Measurements from ENCODE around the gene DELE1.

DELE1 gene

GRCh38 chr5:141961466-141961865 lies 37.8 kb downstream of the DELE1 start:
- Histone ChIP-seq H3K4me1 (no peaks in the 10 kb centered on the region; the same call in 1 of the 2 replicates), H3K36me3 (replicated peaks) (no peaks in the 10 kb centered on the region), H3K4me3 (no peak overlapping the region), H3K27me3 (ENCODE audit: low read depth) (no peaks in the 10 kb centered on the region), H3K9me3 (no peaks in the 10 kb centered on the region)
- DNase-seq (ENCODE audit: low spot score in 2 of 2) = no peak
- in situ Hi-C loops (cut with MboI; ENCODE audit: low sequenced_read_pairs) = no loop called here

- DNase-seq (ENCODE audit: low spot score in 2 of 2) = no peak
- no peaks in the 10 kb centered on the region for H3K36me3 ChIP-seq (replicated peaks)
- no peaks in the 10 kb centered on the region for H3K27me3 ChIP-seq (ENCODE audit: low read depth)
- in situ Hi-C loops (cut with MboI; ENCODE audit: low sequenced_read_pairs) = no loop called here
- no peak overlapping the region for H3K4me3 ChIP-seq
- no peaks in the 10 kb centered on the region for H3K9me3 ChIP-seq
- H3K4me1 ChIP-seq = peaks cover 5% of the 10 kb centered on the region
These were observed 40.0 kb downstream of the DELE1 start for GRCh38 chr5:141963701-141964100.

DNA sequence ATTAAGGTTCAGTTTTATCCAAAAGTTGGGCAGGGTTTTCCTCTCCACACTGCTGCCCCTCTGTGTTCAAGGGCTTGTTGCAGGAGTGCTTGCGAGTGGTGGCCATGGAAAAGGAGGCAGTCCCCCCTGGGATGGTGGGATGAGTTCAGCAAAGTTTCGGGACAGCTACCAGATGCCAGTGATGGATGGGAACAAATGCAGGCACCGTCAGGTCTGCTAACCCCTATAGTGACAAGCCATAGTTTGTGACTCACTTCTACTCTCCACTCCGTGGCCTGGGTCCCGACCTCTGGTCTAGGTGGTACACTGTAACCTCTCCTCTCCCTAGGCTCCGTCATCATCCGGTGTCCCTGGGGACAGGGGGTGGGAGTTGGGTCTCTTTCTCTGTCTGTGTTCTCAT lies 41.4 kb downstream of the DELE1 start:
- H3K4me1 ChIP-seq = peaks cover 11% of the 10 kb centered on the region
- no peaks in the 10 kb centered on the region for H3K36me3 ChIP-seq (replicated peaks)
- no peaks in the 10 kb centered on the region for H3K27me3 ChIP-seq (ENCODE audit: low read depth)
- H3K4me3 ChIP-seq = no peak overlapping the region
- no peak for DNase-seq (ENCODE audit: low spot score in 2 of 2)
- in situ Hi-C loops (cut with MboI; ENCODE audit: low sequenced_read_pairs) = no loop called here
- no peaks in the 10 kb centered on the region for H3K9me3 ChIP-seq

GRCh38 chr5:141966275-141966962 lies 42.7 kb downstream of the DELE1 start:
- Histone ChIP-seq H3K36me3 (replicated peaks) (no peaks in the 10 kb centered on the region), H3K4me1 (peaks cover 17% of the 10 kb centered on the region), H3K4me3 (no peak overlapping the region), H3K9me3 (no peaks in the 10 kb centered on the region), H3K27me3 (ENCODE audit: low read depth) (no peaks in the 10 kb centered on the region)
- DNase-seq (ENCODE audit: low spot score in 2 of 2) = no peak
- in situ Hi-C loops (cut with MboI; ENCODE audit: low sequenced_read_pairs) = no loop called here

GRCh38 chr5:141966963-141967333 lies 43.3 kb downstream of the DELE1 start:
- H3K4me3 ChIP-seq = no peak overlapping the region
- in situ Hi-C loops (cut with MboI; ENCODE audit: low sequenced_read_pairs) = no loop called here
- peaks cover 17% of the 10 kb centered on the region for H3K4me1 ChIP-seq
- peaks cover under 1% of the 10 kb centered on the region; the same call in 1 of the 2 replicates for H3K36me3 ChIP-seq (replicated peaks)
- H3K27me3 ChIP-seq (ENCODE audit: low read depth) = no peaks in the 10 kb centered on the region
- H3K9me3 ChIP-seq = no peaks in the 10 kb centered on the region
- DNase-seq (ENCODE audit: low spot score in 2 of 2) = no peak

GRCh38 chr5:141968914-141969608 lies 45.4 kb downstream of the DELE1 start, which contains the start of gene RNF14:
Gene RNF14 (plus strand): TSS chr5:141969105. CDS start chr5:141973589, 4,484 bp downstream.
- H3K4me3 ChIP-seq = peak within 1 kb of the TSS; percentile 79
- H3K9me3 ChIP-seq = no peaks in the 10 kb centered on the region
- H3K4me1 ChIP-seq = peaks cover 17% of the 10 kb centered on the region
- in situ Hi-C loops (cut with MboI; ENCODE audit: low sequenced_read_pairs) = no loop called here
- H3K36me3 ChIP-seq (replicated peaks) = peaks cover 18% of the 10 kb centered on the region
- no peaks in the 10 kb centered on the region for H3K27me3 ChIP-seq (ENCODE audit: low read depth)
- peak; percentile 86 to 92 for DNase-seq (ENCODE audit: low spot score in 2 of 2)

DNA sequence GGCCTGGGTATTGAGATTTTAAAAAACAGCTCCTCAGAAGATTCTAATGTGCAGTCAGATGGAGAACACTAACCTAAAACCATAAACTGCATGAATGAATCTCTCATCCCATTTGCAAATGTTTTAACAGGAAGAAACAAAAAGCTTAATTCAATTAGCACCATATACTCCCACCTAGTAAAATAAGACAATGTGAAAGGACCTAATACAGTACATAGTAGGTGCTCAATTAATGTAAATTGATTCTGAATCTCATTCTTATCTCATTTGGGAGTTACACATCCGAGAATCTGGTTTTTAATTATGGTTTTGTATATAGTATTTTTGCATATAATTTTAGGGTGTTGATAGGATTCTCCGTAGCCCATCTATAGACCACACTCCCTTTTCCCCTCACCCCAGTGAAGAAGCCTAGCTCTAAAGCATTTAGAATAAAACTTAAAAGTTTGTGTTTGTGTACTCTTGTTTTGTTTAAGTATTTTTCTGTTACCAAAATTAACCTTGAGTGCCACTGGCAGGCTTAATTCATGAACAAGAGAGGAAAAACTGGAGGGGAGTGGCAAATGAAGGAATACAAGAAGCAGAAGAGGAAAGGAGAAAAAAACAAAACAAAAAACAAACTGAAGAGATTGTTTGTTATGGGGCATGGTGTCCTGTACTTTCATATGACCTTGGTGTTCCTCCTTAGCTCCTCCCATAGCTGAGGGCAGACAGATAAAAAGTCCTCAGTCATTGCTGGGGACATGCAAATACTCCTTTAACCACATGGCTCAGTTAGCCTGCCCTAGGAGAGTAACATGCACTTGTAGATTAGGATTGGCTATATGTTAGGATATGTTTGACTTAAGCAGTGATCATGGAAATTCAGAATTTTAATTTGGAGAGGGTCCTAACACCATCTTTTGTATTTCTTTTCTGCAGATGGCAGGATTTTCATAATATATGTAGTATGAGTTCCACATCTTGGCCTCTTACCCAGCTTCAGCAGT lies 46.4 kb downstream of the DELE1 start:
- H3K4me3 ChIP-seq = peak overlapping the region; percentile 79
- in situ Hi-C loops (cut with MboI; ENCODE audit: low sequenced_read_pairs) = no loop called here
- DNase-seq (ENCODE audit: low spot score in 2 of 2) = peak; percentile 51 to 63
- H3K4me1 ChIP-seq = peaks cover 17% of the 10 kb centered on the region
- H3K36me3 ChIP-seq (replicated peaks) = peaks cover 28% of the 10 kb centered on the region
- no peaks in the 10 kb centered on the region for H3K9me3 ChIP-seq
- H3K27me3 ChIP-seq (ENCODE audit: low read depth) = no peaks in the 10 kb centered on the region

DNA sequence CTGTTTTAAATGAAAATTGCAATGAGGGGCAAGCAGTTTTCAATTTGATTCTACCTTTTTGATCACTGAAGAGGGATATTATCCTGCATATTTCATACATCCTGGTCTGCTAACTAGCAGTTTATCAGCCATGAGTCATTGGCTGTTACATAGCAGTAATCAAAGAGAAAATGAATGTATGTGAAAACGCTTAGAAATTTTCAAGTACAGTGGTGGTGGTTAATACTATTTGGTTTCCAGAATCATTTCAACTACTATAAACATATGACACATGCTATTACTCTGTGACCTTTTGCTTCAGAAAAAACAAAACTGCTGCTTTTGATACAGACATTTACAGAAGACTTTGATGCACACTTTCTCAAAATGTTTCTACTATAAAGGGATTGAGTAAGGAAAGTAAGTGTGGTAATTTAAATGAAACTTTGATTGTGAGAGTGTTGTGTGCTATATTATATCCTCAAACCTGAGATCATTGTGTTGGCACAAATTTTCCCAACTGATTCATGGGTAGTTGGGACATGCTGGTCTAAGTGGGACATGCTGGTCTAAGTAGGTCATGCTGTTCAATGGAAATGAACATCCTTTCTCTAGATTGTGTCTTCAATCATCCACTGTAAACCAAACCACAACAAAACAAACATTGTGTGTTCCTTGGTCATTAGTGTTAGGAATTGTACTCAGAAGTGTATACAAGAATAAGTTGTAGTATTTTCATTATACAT lies 50.4 kb downstream of the DELE1 start:
- in situ Hi-C loops (cut with MboI; ENCODE audit: low sequenced_read_pairs) = no loop called here
- Histone ChIP-seq H3K36me3 (replicated peaks) (peaks cover 45% of the 10 kb centered on the region), H3K9me3 (no peaks in the 10 kb centered on the region), H3K4me1 (peaks cover 12% of the 10 kb centered on the region), H3K4me3 (no peak overlapping the region), H3K27me3 (ENCODE audit: low read depth) (no peaks in the 10 kb centered on the region)
- DNase-seq (ENCODE audit: low spot score in 2 of 2) = no peak

DNA sequence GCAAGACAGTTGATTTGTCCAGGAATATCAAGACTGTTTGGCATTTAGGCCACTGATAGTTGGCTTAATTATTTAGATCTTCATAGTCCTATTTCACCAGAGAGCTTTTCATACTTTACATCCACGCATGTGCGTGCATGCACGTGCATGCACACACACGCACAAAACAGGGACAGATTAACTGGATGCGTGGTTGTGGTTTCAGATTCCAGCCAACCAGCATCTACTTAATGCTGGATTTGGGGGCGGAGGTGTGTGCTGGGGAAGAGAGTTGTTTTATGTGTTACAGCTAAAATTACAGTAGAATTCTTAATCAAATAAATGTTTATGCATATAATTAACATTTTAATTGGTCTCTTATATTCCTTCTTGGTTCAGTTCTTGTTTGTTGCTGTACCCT lies 52.5 kb downstream of the DELE1 start:
- H3K4me3 ChIP-seq = no peak overlapping the region
- peak in 1 of 2 experiments; percentile 2 for DNase-seq (ENCODE audit: low spot score in 2 of 2)
- H3K9me3 ChIP-seq = no peaks in the 10 kb centered on the region
- in situ Hi-C loops (cut with MboI; ENCODE audit: low sequenced_read_pairs) = loop anchor here (25.0 kb wide), 2 partner anchors 561 to 711 kb away; partner anchors contain the start of gene FGF1
- no peaks in the 10 kb centered on the region for H3K27me3 ChIP-seq (ENCODE audit: low read depth)
- H3K4me1 ChIP-seq = no peaks in the 10 kb centered on the region
- H3K36me3 ChIP-seq (replicated peaks) = peaks cover 67% of the 10 kb centered on the region

DNA sequence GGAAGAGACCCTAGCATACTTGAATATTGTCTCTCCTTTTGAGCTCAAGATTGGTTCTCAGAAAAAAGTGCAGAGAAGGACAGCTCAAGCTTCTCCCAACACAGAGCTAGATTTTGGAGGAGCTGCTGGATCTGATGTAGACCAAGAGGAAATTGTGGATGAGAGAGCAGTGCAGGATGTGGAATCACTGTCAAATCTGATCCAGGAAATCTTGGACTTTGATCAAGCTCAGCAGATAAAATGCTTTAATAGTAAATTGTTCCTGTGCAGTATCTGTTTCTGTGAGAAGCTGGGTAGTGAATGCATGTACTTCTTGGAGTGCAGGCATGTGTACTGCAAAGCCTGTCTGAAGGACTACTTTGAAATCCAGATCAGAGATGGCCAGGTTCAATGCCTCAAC lies 54.7 kb downstream of the DELE1 start:
- DNase-seq (ENCODE audit: low spot score in 2 of 2) = no peak
- no peak overlapping the region for H3K4me3 ChIP-seq
- in situ Hi-C loops (cut with MboI; ENCODE audit: low sequenced_read_pairs) = loop anchor here (25.0 kb wide), 2 partner anchors 559 to 709 kb away; partner anchors contain the start of gene FGF1
- H3K36me3 ChIP-seq (replicated peaks) = peaks cover 68% of the 10 kb centered on the region
- H3K9me3 ChIP-seq = no peaks in the 10 kb centered on the region
- no peaks in the 10 kb centered on the region for H3K4me1 ChIP-seq
- no peaks in the 10 kb centered on the region for H3K27me3 ChIP-seq (ENCODE audit: low read depth)

DNA sequence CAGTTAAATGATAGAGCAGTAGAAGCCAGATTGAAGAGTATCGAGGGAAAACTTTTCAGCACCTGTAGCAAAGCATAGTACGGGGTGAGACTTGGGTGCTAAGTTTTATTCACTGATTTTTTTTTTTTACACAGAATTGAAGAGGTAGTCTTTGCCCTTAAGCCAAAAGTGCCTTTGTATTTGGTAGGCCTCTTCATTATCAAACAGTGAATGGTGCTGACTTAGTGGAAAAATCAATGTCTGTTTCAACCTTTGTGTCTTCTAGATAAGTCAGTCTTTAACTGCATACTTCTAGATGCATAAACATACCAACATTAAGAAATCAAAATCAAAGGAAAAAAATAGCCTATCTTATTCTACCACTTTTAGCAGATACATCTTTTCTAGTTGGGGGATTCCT lies 59.0 kb downstream of the DELE1 start:
- H3K36me3 ChIP-seq (replicated peaks) = peaks cover 82% of the 10 kb centered on the region

DNA sequence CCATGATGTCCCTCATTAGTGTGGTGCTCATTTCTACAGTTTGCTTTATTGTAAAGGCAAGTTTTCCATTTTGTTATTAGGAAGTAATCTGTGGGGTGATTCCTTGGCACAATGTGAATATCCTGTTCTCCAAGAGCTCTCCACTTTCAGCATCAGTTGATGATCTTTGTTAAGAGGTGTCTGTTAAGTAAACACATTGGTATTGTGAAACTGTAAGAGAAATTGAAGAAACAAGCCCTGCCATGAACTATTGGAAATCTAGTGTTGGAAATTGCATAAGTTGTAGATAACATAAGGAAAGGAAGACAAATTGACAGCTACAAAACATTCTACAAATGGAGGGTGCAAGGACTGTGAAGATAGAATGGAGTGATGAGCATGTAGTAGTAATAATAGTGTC lies 62.4 kb downstream of the DELE1 start:
- Histone ChIP-seq H3K4me3 (no peak overlapping the region), H3K36me3 (replicated peaks) (peaks cover 67% of the 10 kb centered on the region), H3K9me3 (no peaks in the 10 kb centered on the region), H3K27me3 (ENCODE audit: low read depth) (no peaks in the 10 kb centered on the region), H3K4me1 (no peaks in the 10 kb centered on the region)
- in situ Hi-C loops (cut with MboI; ENCODE audit: low sequenced_read_pairs) = loop anchor here (25.0 kb wide), 2 partner anchors 551 to 701 kb away; partner anchors contain the start of gene FGF1
- no peak for DNase-seq (ENCODE audit: low spot score in 2 of 2)

More for the DNA sequence above, 59.0 kb downstream of the DELE1 start:
- Histone ChIP-seq H3K9me3 (no peaks in the 10 kb centered on the region), H3K4me1 (no peaks in the 10 kb centered on the region), H3K27me3 (ENCODE audit: low read depth) (no peaks in the 10 kb centered on the region), H3K4me3 (no peak overlapping the region)
- in situ Hi-C loops (cut with MboI; ENCODE audit: low sequenced_read_pairs) = loop anchor here (25.0 kb wide), 2 partner anchors 555 to 705 kb away; partner anchors contain the start of gene FGF1
- DNase-seq (ENCODE audit: low spot score in 2 of 2) = no peak

- no peak overlapping the region for H3K4me3 ChIP-seq
- H3K9me3 ChIP-seq = no peaks in the 10 kb centered on the region
- no peak for DNase-seq (ENCODE audit: low spot score in 2 of 2)
- H3K4me1 ChIP-seq = no peaks in the 10 kb centered on the region
- no peaks in the 10 kb centered on the region for H3K27me3 ChIP-seq (ENCODE audit: low read depth)
- in situ Hi-C loops (cut with MboI; ENCODE audit: low sequenced_read_pairs) = loop anchor here (25.0 kb wide), 2 partner anchors 548 to 698 kb away; partner anchors contain the start of gene FGF1
- H3K36me3 ChIP-seq (replicated peaks) = peaks cover 58% of the 10 kb centered on the region
These were observed 66.0 kb downstream of the DELE1 start for GRCh38 chr5:141989720-141990119.
